Astrocyte of the hippocampus (primary cell): ENCODE data around the gene ZCCHC2.

Experiments used
- DNase-seq: peaks from one replicate; pipeline ENCODE4 v3.0.0; 2011; ENCODE audit warnings: low read depth, low spot score

The ZCCHC2 gene

GRCh38 chr18:62510789-62511188, 12.0 kb upstream of the ZCCHC2 start:
- DNase-seq, result no peak

GRCh38 chr18:62512532-62512931, 10.3 kb upstream of the ZCCHC2 start:
- DNase-seq, result no peak

GRCh38 chr18:62512996-62513395, 9.8 kb upstream of the ZCCHC2 start:
- no peak for DNase-seq

- no peak for DNase-seq
These were observed 8.3 kb upstream of the ZCCHC2 start for GRCh38 chr18:62514570-62514969.

- no peak for DNase-seq
These were observed 6.6 kb upstream of the ZCCHC2 start for GRCh38 chr18:62516242-62516641.

DNA sequence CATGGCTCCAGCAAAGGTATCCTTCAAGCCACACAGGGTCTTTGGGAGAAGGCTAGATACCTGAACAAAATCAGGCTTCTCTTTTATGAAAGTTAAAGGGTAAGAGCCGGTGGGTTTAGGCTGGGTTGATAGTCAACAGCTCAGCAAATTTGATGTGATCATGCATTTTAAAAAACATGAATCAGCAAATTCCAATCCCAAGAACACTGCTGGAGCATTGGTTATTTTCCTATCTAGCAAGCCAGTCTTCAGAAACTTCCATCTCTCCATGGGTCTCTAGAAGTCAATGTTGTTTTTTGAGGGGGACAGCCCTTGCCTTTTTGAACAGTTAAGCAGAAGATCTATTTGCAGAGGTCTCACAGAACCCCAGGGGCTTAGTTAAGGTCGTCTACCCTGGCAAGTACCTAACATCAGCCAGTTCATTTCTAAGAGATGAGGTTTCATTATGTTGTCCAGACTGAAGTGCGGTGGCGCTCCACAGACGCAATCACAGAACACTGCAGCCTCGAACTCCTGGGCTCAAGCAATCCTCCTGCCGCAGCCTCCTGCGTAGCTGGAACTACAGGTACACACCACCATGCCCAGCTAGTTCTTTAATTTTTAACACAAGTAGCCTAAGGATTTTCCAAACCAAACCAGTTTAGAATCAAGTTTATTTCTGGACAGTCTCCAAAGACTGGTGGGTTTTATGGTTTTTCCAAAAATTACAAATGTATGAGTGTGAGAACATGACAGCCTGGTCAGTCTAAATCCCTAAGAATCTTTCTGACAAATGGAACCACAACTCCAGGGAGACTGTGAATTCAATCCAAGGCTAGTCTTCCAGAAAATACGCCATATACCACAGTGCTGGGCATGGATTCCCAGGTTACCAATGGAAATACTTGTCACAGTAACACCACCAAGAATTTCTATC, 4.1 kb upstream of the ZCCHC2 start:
- peak; percentile 61 for DNase-seq

DNA sequence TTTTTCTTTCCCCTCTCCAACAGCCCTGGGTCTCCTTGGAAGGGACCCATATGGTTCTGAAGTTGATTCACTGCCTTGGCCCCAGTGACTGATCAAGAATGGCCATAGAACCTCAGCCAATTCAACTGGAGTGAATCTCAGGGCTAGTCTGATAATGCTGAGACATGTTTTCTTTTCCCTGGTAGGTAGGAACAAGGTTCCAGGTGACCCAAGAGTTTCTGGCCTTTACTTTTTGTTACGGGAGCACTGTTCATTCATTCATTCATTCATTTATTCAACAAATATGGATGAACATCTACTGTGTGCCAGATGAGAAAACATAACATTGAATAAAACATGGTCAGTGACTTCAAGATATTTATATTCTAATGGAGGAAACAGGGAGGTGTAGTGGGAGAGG, 3.1 kb upstream of the ZCCHC2 start:
- no peak for DNase-seq

- DNase-seq, result no peak
These were observed 1.7 kb upstream of the ZCCHC2 start for GRCh38 chr18:62521082-62521481.

DNA sequence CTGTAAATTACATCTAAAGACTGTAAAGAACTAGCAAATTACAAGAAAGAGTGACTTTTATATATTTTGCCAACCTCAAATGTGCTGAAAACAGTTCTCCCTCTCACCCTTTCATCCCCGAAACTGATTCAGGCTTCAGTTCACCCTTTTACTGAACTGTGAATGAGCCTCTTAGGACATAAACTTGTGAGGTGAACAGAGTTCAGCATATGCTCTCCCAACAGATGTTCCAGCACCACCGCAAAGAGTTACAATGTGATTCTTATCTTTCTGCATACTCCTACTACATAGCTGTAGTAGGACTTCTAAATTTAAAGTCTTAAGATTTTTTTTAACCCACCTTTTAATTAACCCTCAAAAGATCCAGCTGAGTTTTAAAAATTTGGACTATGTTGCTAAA, 1.2 kb upstream of the ZCCHC2 start:
- DNase-seq, result no peak

DNA sequence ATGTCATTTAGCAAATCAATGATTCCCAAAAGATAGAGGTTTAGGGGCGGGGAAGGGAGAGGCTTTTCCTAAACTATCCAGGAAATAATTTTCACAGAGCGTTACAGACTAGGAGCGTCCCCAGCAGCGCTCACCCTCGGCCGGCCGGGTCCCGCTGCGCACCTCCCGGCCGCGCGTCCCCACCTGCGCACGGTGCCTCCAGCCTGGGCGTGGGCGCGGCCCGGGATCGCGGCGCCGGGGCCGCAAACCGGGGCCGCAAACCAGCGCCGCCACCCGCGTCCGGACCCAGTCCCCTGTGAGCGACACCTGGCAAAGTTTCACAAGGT, 684 bp upstream of the ZCCHC2 start:
- DNase-seq, result no peak

- DNase-seq, result no peak
These were observed 397 bp downstream of the ZCCHC2 start for GRCh38 chr18:62523255-62523588.

- peak; percentile 79 for DNase-seq
These were observed 1.0 kb downstream of the ZCCHC2 start for GRCh38 chr18:62523631-62524439.

DNA sequence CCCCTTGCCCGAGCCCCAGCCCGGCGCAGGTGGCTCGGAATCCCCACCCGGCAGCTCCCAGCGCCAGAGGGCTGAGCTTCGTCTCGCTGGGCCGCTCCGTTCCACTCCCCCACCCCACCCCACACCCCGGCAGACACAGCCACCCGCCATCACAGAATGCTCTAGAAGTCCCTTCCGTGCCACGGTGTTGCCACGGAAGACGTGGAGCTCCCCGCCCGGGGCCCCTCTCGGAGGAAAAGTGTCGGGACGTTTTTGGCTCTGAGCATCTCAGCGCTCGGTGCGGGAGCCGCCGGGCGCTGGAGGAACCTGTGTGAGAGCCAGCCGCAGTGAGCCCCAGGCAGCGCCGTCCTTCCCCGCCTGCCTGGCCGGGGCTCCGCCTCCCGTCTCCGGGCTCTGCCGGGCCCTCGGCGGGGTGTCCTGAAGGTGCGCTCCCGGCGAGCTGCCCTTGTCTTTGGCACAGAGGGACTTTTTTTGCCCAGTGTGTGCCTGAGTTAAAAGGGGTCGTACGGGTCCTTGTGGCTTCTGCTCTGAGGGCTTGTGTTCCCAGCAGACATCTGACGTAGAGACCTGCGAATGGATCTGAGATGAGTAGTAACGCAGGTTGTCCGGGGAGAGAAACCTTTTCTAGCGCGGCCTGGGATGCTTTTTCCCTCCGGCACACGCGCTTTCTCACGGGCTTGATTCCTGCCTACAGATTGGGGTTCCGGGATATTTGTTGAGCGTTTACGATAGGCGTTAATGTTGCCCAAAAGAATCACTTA, 1.8 kb downstream of the ZCCHC2 start:
- peak; percentile 79 for DNase-seq

- peak; percentile 3 for DNase-seq
These were observed 2.8 kb downstream of the ZCCHC2 start for GRCh38 chr18:62525608-62526007.

- peak; percentile 87 for DNase-seq
These were observed 3.5 kb downstream of the ZCCHC2 start for GRCh38 chr18:62526098-62527025.

DNA sequence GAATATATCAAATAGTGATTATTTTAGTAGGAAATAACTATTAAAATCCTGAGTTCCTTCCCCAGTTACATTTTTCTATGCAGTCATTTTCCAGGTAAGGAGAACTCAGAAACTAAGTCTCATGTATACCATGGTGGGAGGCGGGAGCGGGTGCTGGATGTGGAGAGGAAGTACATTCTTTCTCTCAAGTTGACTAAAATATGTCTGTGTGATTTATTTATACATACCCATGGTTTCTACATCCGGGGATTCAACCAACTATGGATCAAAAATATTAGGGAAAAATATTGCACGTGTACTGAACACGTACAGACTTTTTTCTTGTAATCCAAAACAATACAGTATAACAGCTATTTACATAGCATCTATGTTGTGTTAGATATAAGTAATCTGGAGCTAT, 6.8 kb downstream of the ZCCHC2 start:
- no peak for DNase-seq

- no peak for DNase-seq
These were observed 8.3 kb downstream of the ZCCHC2 start for GRCh38 chr18:62531078-62531477.

DNA sequence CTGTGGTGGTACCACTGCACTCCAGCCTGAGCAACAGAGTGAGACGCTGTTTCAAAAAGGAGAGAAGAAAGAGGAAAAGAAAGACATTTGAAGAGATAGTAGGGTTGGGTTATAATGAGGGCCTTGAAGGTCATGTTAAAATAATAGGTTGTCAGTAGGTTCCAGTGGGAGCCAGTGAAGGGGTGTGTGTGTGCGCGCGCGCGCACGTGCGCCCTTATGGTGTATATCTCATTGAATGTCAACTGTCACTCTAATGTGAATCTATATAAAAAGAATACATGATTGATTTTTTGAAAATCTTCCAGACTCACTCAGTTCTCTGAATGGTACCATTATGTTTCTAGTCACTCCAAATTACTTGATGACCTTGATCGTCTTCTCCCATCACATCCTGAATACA, 9.1 kb downstream of the ZCCHC2 start:
- no peak for DNase-seq

DNA sequence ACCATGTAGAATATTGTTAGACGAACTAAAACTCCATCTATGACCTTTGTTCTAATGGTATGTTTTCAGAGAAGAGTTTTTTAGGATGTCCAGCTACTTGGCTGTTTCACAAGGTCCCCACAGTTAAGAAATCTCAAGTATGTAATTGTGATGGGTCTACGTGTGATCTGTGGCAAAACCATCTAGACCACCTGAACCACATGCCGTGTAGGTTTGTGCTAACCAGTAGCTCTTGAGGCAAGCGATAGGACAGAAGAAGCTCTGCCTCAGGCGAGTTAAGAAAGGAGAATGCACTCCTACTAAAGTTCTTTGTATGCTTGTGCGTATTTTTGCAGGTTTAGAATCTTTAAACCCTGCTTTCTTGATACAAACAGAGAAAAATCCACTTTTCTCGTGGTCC, 13.2 kb downstream of the ZCCHC2 start:
- no peak for DNase-seq

DNA sequence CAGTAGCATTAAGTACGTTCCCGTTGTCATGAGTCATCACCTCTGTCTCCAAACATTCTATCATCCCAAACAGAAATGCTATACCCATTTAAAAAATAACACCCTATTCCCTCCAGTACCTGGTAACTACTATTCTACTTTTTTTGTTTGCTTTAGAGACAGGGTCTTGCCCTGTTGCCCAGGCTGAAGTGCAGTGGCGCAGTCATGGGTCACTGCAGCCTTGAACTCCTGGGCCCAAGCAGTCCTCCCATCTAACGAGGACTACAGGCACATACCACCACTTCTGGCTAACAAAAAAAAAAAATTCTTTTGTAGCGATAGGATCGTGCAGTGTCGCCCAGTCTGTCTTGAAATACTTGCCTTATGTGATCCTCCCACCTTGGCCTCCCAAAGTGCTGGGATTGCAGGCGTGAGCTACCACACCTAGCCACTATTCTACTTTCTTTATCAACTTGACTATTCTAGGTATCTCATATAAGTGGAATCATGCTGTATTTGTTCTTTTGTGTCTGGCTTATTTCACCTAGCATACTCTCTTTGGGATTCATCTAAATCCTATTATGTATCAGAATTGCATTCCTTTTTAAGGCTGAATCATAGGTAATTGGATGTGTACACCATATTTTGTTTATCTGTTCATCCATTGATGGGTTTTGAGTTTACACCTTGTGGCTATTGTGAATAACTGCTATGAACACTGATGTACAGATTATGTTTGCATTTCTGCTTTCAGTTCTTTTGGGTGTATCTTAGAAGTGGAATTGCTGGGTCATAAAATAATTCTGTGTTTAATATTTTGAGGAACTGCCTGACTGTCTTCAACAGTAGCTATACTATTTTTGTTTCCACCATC, 14.4 kb downstream of the ZCCHC2 start:
- no peak for DNase-seq
